Heart left ventricle (tissue), 16 donors: ENCODE results near the gene TAF4B. TPM values are rescaled to one million over a fixed set of nuclear protein-coding genes. Genes with fewer than 3 reads are reported as not detected.
"Not testable (repeated sequence)": the region's sequence is repeated elsewhere in the genome, so short reads cannot be mapped to it uniquely, and the experiment has no call there.

Source experiments
- ATAC-seq, 4 donors: fragments of 200-7000 bp; cut with Tn5 transposase; one replicate each; pipeline ENCODE4 v1.9.1; 2020 to 2022; ENCODE audit warnings: moderate library complexity in 4 of 4, mild to moderate bottlenecking in 3 of 4, moderate number of reproducible peaks in 1 of 4
- DNase-seq, 5 donors: peaks; one replicate each; pipeline ENCODE4 v3.0.0-alpha.2; 2020
- H3K27ac ChIP-seq, 12 donors: fragments of 200-600 bp; sonication (generic) in 4 of 12; one replicate each; pipeline versions ENCODE4 v1.5.0 to v1.8.0; 2016 to 2022; ENCODE audit warnings: mild to moderate bottlenecking in 2 of 12
- H3K27me3 ChIP-seq, 9 donors: fragments of 200-600 bp; sonication (generic) in 2 of 9; one replicate each; pipeline versions ENCODE4 v1.5.1 to v1.8.0; 2016 to 2022; ENCODE audit warnings: mild to moderate bottlenecking in 3 of 9
- H3K36me3 ChIP-seq, 9 donors: fragments of 200-600 bp; sonication (generic) in 2 of 9; one replicate each; pipeline versions ENCODE4 v1.5.0 to v1.8.0; 2018 to 2022; ENCODE audit warnings: mild to moderate bottlenecking in 2 of 9
- H3K4me1 ChIP-seq, 12 donors: fragments of 200-600 bp; sonication (generic) in 4 of 12; one replicate each; pipeline versions ENCODE4 v1.5.0 to v1.8.0; 2016 to 2022; ENCODE audit warnings: mild to moderate bottlenecking in 3 of 12
- H3K4me3 ChIP-seq, 12 donors: fragments of 200-600 bp; sonication (generic) in 4 of 12; one replicate each; pipeline versions ENCODE4 v1.5.0 to v1.8.0; 2017 to 2022; ENCODE audit warnings: mild to moderate bottlenecking in 9 of 12, moderate library complexity in 4 of 12
- H3K9me3 ChIP-seq, 12 donors: fragments of 200-600 bp; sonication (generic) in 4 of 12; one replicate each; pipeline versions ENCODE4 v1.5.0 to v1.8.0; 2016 to 2022; ENCODE audit warnings: mild to moderate bottlenecking in 1 of 12
- CTCF ChIP-seq, 12 donors: fragments of 200-600 bp; sonication (generic) in 4 of 12; IDR thresholded peaks; one replicate each; pipeline versions ENCODE4 v1.5.0 to v1.8.0; 2018 to 2022; ENCODE audit warnings: antibody characterized with exemption in 12 of 12, mild to moderate bottlenecking in 5 of 12
- POLR2A ChIP-seq, 2 donors: fragments of 450-650 bp; IDR thresholded peaks; one replicate each; pipeline ENCODE4 v1.6.1; 2017; ENCODE audit warnings: antibody characterized with exemption in 2 of 2, mild to moderate bottlenecking in 2 of 2, moderate library complexity in 2 of 2
- WGBS, 4 donors: extraction: QIAGEN DNeasy Blood & Tissue Kit in 2 of 4; methylation state at CpG; one replicate each; pipeline versions ENCODE4 v1.1.5 to v1.1.7; 2013 to 2018; 5-methylcytosine and 5-hydroxymethylcytosine counted together
- intact Hi-C, 10 donors: fragments of 100-400 bp; cut with DNase I; formaldehyde crosslinking; loops; one replicate each; pipeline versions ENCODE4 v1.11.1 to v1.14.2; 2022
- polyA plus RNA-seq, 2 donors: library from polyadenylated mRNA; stranded (reverse); fragments of 200-250 nt; gene quantifications; one replicate each; pipeline ENCODE4 v1.2.3, GENCODE V29; 2013
- total RNA-seq, 9 donors: library from RNA; depleted of rRNA in 2 of 9; stranded (reverse); fragments of >200 nt in 2 of 9; fragmentation: NEBNext Ultra II Directional in 3 of 9; extraction: Animal tissue kit (Norgen Biotek cat#: 25700) in 3 of 9; gene quantifications; one replicate each; pipeline versions ENCODE4 v1.1.0 to v1.2.4, GENCODE V29; 2016 to 2023
- donor health status: ischemic (EF 13 %, LVEDD 7.1; RV severe dilation, severe dysfunction).
- donor health status: healthy with polysubstance abuse.
- donor health status: DM: no; HTN: yes; CAD: no.
- donor health status: DM: no; HTN: no; CAD: no.
- donor health status: ischemic (EF 25% LVEDD 6.9; RV normal size, moderate dysfunction).
- donor health status: ischemic (EF 25% LVEDD 5.7; RV mildly dilated, moderate dysfunction).
- donor health status: healthy.
- donor health status: DM: yes; HTN: yes; CAD: no.
- donor health status: ischemic (EF 35%, LVEDD 5.7; RV mildly dilated, moderate dysfunction).
- donor health status: nonischemic (EF 11% LVEDD 7.7; RV severe dilation, severe dysfunction).
- donor health status: DM: yes; HTN: yes; CAD: no.
- donor health status: PGD.
- donor health status: ischemic (EF 29% LVEDD 5.4; RV normal size, mild dysfunction).
- donor health status: nonischemic (EF 23%, LVEDD 6.1; RV moderate dilation, normal function).

TAF4B gene
- total and polyA plus RNA-seq, 11 donors, result 0.38 to 3.6 (median 1.6) TPM

DNA sequence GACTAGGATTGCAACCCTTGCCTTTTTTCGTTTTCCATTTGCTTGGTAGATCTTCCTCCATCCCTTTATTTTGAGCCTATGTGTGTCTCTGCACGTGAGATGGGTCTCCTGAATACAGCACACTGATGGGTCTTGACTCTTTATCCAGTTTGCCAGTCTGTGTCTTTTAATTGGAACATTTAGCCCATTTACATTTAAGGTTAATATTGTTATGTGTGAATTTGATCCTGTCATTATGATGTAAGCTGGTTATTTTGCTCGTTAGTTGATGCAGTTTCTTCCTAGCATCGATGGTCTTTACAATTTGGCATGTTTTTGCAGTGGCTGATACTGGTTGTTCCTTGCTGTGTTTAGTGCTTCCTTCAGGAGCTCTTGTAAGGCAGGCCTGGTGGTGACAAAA lies 16.1 kb downstream of the TAF4B start:
- 79 to 91% (median 87%) methylated on average over 3 to 4 of the region's 4 CpGs for WGBS, 4 donors
- H3K4me1 ChIP-seq, H3K27me3 ChIP-seq, H3K27ac ChIP-seq, DNase-seq, H3K36me3 ChIP-seq, ATAC-seq, intact Hi-C loops, H3K4me3 ChIP-seq: not testable (repeated sequence)
- peaks cover 0 to 41% (median 15%) of the 10 kb centered on the region in 12 donors for H3K9me3 ChIP-seq

DNA sequence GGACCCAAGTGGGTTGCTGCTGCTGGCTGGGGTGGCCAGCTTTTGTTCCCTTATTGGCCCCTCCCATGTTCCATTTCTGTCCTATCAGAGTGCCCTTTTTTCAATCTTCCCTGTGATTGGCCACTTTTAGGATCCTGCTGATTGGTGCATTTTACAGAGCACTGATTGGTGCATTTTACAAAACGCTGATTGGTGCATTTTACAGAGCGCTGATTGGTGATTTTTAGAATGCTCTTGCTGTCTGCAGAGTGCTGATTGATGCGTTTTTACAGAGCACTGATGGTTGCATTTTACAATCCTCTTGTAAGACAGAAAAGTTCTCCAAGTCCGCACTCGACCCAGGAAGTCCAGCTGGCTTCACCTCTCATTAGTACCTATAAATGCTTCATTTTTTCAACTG lies 19.2 kb downstream of the TAF4B start:
- 84 to 95% (median 94%) methylated on average over 5 of the region's 5 CpGs for WGBS, 4 donors

DNA sequence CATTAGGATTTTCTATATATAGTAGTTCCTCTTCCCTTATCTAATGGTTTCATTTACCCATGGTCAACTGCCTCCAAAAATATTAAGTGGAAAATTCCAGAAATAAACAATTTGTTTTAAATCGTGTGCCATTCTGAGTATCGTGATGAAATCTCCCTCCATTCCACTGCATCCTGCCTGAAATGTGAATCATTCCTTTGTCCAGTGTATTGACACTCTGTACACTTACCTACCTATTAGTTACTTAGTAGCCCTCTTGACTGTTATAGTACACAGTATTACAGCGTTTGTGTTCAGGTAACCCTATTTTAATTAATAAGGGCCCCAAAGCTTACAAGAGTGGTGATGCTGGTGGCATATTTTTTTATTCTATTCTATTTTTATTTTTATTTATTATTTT lies 26.2 kb downstream of the TAF4B start:
- no peaks in the 10 kb centered on the region for H3K4me1 ChIP-seq

More for the DNA sequence above, 19.2 kb downstream of the TAF4B start:
- DNase-seq, H3K27me3 ChIP-seq, H3K27ac ChIP-seq, H3K4me3 ChIP-seq, ATAC-seq, H3K36me3 ChIP-seq, intact Hi-C loops, H3K4me1 ChIP-seq: not testable (repeated sequence)
- peaks cover 0 to 37% (median 15%) of the 10 kb centered on the region in 12 donors for H3K9me3 ChIP-seq

DNA sequence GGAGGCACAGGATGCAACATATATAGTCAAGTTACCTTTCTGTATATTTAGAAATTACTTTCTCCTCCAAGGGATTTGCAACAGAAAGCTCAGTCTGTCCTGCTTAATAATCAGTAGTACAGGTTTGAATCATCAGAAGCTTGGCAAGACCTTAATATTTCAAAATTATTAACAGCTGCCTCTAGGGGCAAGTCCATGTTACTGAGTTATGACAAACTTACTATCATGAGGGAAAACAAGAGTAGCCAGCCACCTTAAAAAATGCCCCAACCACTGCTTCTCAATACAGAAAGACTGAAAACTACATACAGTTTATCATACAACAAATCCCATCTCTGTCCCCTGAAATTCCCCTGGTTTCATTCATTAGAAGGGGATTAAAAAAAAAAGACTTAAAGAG lies 28.6 kb downstream of the TAF4B start:
- DNase-seq, H3K36me3 ChIP-seq, ATAC-seq, H3K27ac ChIP-seq, intact Hi-C loops, H3K4me3 ChIP-seq, H3K4me1 ChIP-seq, H3K27me3 ChIP-seq, H3K9me3 ChIP-seq: not testable (repeated sequence)

More for the DNA sequence above, 26.2 kb downstream of the TAF4B start:
- DNase-seq, result no peak
- Histone ChIP-seq H3K4me3 (no peak overlapping the region), H3K27me3 (no peaks in the 10 kb centered on the region), H3K9me3 (no peaks in the 10 kb centered on the region), H3K36me3 (no peaks in the 10 kb centered on the region), H3K27ac (no peak overlapping the region)
- intact Hi-C loops, result no loop called here
- no peak for TF ChIP-seq CTCF (IDR thresholded peaks at IDR 0.05)
- no peak for TF ChIP-seq POLR2A (IDR thresholded peaks at IDR 0.05)
- no peak for ATAC-seq
- 87 to 90% (median 89%) methylated on average over 3 of the region's 3 CpGs for WGBS, 4 donors

DNA sequence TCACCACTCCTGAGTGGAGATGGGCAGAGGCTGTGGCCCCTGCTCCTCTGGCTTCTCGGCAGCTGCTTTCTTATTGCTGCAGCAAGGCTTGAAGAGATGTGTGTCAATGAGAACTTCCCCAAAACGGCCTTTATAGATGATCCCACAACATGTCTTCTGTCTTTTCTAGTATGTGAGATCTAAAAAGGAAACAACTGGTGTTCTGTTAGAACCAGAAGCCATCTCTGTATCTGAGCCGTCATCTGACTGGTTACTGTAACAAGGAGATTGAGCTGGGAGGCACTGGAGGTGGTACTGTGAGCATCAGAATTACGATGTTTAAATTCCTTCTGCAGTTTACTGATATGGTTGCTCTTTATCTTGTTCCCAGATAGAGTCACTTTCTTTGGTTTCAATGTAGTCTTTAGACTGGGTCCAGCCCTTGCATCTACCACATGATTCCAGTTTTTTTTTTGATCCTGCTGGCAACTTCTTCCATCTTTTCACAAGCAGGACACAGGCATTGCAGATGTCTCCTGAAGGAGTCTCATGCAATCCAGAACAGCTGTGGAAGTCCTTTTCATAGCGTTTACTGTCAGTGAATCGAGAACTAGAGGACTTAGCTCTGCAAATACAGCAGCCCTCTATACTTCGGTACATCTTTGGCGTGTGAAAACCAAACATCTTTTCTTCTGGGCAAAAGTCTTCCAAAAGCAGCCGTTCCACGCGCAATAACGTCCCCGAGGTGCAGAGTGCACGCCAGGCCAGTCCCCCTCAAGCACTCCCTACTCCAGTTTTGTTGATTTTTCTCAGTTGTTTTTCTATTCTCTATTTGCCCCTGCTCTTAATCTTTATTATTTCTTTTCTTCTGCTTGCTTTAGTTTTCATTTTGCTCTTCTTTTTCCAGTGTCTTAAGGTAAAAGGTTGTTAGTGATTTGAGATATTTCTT lies 29.7 kb downstream of the TAF4B start:
- TF ChIP-seq CTCF (IDR thresholded peaks at IDR 0.05), result no peak
- no peak for TF ChIP-seq POLR2A (IDR thresholded peaks at IDR 0.05)
- Histone ChIP-seq H3K9me3 (no peaks in the 10 kb centered on the region), H3K4me3 (peak overlapping the region in 3 of 12 donors; percentile 8 to 32 (median 22)), H3K27me3 (no peaks in the 10 kb centered on the region), H3K36me3 (no peaks in the 10 kb centered on the region), H3K4me1 (no peaks in the 10 kb centered on the region), H3K27ac (no peak overlapping the region)
- ATAC-seq, result peak in 2 of 4 donors; percentile 16 to 36
- no peak for DNase-seq
- intact Hi-C loops, result no loop called here
- 65 to 71% (median 68%) methylated on average over 14 of the region's 14 CpGs for WGBS, 4 donors
